Hematopoietic multipotent progenitor cell (in vitro differentiated cells): ENCODE data around the gene GNG3. TPM values are rescaled to one million over a fixed set of nuclear protein-coding genes. Genes with fewer than 3 reads are reported as not detected.

Experiments
- DNase-seq, 3 donors: peaks; one replicate each; pipeline ENCODE4 v3.0.0-alpha.2; 2011 to 2015; ENCODE audit warnings: low read depth in 2 of 3, low spot score in 2 of 3
- small RNA-seq: library from RNA; depleted of rRNA; stranded (forward); fragments of <200 nt; gene quantifications from one replicate; pipeline ENCODE3, GENCODE V24; 2012
- total RNA-seq: library from RNA; depleted of rRNA; stranded (reverse); fragments of >200 nt; gene quantifications from one replicate; pipeline ENCODE4 v1.2.3, GENCODE V29; 2012

GNG3 gene
- total RNA-seq, 1 donor, result not detected

DNA sequence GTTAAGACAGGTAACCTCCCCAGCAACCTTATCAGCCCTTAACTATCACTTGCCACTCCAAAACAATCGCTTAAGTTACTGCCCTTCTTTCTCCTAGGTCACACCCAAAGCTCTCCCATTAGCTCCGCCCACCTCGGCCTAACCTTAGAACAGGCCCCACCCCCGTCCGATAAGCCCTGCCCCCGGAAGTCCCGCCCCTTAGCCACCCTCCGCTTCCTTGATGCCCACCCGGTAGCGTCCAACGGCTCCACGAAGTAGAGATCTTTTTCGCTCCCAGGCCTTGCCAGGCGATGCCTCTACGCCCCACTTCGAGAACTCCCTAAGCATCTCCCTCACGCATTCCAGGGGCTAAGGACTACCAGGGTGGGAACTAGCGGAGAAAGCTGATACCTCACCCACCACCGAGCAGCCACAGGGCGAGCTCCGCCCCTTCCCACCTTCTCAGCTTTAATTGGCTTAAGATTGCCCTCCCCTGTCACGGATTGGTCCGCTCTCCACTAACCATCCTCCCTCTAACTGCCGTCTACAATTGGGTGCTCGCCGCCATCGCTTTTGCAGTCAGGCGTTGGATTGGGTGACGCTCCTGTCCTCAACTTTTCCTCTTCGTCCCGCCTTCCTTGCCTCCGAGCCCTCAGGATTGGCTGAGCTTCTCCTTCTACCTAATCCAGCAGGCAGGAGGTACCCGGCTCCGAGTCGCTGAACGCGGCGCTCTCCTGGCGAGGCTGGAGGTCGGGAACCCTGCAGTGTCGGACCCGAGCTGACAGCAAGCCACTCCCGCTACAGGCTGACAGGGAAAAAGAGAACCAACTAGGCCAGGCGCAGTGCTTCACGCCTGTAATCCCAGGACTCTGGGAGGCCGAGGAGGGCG is 46.5 kb downstream of the GNG3 start, which contains the start of gene ZBTB3:
Gene ZBTB3 (minus strand): TSS at position 425 of the 868 bp plus-strand sequence. CDS start 496 bp downstream, outside the sequence.
- peak; percentile 92 to 99 (median 99) for DNase-seq

DNA sequence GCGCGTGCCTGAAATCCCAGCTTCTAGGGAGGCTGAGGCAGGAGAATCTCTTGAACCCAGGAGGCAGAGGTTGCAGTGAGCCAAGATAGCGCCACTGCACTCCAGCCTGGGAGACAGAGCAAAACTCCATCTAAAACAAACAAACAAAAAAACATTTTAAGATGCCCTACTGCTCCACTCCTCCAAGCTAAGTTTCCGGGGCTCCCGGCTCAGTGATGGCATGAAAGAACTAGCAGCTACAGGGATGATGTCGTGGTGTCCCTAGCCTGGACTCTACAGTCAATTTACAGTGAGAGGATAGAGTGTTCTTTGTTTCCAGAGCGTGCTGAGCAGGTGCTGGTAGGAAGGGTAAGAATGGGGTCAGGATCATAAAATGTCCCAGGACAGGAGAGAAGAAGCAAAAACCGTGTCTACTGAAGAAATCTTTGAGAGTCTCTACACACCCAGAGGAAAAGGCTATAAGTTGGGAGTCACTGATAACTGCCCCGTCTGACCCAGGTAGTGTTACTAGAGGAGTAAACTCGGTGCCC is 47.7 kb downstream of the GNG3 start:
- DNase-seq, result no peak

DNA sequence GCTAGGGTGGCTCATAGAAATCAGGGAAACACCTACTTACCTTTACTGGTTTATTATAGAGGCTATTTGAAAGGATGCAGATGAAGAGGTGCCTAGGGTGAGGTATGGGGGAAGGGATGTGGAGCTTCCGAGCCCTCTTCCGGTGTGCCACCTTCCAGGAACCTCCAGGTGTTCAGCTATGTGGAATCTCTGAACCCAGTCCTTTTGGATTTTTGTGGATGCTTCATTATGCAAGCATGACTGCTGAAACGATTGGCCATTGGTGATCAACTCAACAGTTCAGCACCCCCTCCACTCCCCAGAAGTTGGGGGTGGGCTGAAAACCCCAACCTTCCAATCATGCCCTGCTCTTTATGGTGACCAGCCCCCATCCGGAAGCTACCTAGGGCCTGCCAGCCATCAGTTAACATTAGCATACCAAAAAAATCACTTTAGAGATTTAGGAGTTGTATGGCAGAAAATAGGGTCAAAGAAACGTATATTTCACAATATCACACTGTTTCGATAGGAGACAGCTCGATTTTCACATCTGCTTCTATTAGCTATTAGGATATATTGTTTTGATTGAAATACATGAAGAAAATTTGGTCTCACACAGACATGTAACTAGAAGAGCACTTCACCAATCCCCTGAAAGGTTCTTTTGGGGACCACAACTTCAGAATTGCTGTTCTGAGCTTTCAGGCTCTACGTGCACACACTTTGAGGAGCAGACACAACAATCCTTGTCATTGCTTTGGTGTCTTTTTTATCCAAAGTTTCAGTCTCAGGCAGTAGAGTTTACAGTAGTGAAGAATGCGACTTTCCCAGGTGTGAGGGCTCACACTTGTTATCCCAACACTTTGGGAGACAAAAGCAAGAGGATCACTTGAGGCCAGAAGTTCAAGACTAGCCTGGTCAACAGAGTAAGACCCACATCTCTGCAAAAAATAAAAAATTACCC is 50.6 kb downstream of the GNG3 start:
- no peak for DNase-seq

Small RNA genes within 50 kb of the gene (small RNA-seq; reads per million reads assigned to genes)
- gene SNORA57, result not detected

Other genes starting within 250 kb of the GNG3 start
- gene AHNAK, start 160.9 kb upstream of the GNG3 start, total RNA-seq, result 250 TPM
- 3,462 TPM for gene EEF1G, start 133.8 kb upstream of the GNG3 start, total RNA-seq
- gene TUT1, start 116.2 kb upstream of the GNG3 start, total RNA-seq, result 11.6 TPM
- gene MTA2, start 105.8 kb upstream of the GNG3 start, total RNA-seq, result 142 TPM
- 38.0 TPM for gene EML3, start 94.9 kb upstream of the GNG3 start, total RNA-seq
- gene ROM1, start 94.4 kb upstream of the GNG3 start, total RNA-seq, result 2.7 TPM
- gene B3GAT3, start 85.7 kb upstream of the GNG3 start, total RNA-seq, result 36.4 TPM
- 215 TPM for gene GANAB, start 61.1 kb upstream of the GNG3 start, total RNA-seq
- 33.7 TPM for gene INTS5, start 54.4 kb upstream of the GNG3 start, total RNA-seq
- gene C11orf98, start 42.5 kb upstream of the GNG3 start, total RNA-seq, result 15.3 TPM
- gene CSKMT, start 42.4 kb upstream of the GNG3 start, total RNA-seq, result 51.7 TPM
- gene UQCC3, start 36.0 kb upstream of the GNG3 start, total RNA-seq, result 7.3 TPM
- 6.5 TPM for gene LBHD1, start 35.4 kb upstream of the GNG3 start, total RNA-seq
- gene UBXN1, start 28.6 kb upstream of the GNG3 start, total RNA-seq, result 141 TPM
- gene LRRN4CL, start 18.1 kb upstream of the GNG3 start, total RNA-seq, result 0.27 TPM
- gene BSCL2, start 252 bp upstream of the GNG3 start, total RNA-seq, result 66.5 TPM
- 7.5 TPM for gene HNRNPUL2, start 19.8 kb downstream of the GNG3 start, total RNA-seq
- 30.4 TPM for gene TTC9C, start 20.8 kb downstream of the GNG3 start, total RNA-seq
- 17.5 TPM for gene ZBTB3, start 46.5 kb downstream of the GNG3 start, total RNA-seq
- 81.3 TPM for gene POLR2G, start 53.9 kb downstream of the GNG3 start, total RNA-seq
- gene TAF6L, start 63.7 kb downstream of the GNG3 start, total RNA-seq, result 25.0 TPM
- gene TMEM179B, start 79.7 kb downstream of the GNG3 start, total RNA-seq, result 49.3 TPM
- gene TMEM223, start 84.3 kb downstream of the GNG3 start, total RNA-seq, result 31.2 TPM
- gene NXF1, start 97.8 kb downstream of the GNG3 start, total RNA-seq, result 62.2 TPM
- 56.3 TPM for gene STX5, start 124.4 kb downstream of the GNG3 start, total RNA-seq
- not detected for gene TEX54, start 125.2 kb downstream of the GNG3 start, total RNA-seq
- gene WDR74, start 131.9 kb downstream of the GNG3 start, total RNA-seq, result 74.3 TPM
- 116 TPM for gene SLC3A2, start 173.2 kb downstream of the GNG3 start, total RNA-seq
- gene CHRM1, start 213.7 kb downstream of the GNG3 start, total RNA-seq, result under 0.01 TPM